Vagina (tissue), 2 donors: ENCODE measurements around the gene ARAP1. TPM values are rescaled to one million over a fixed set of nuclear protein-coding genes. Genes with fewer than 3 reads are reported as not detected.

Source experiments
- DNase-seq, 2 donors: peaks; one replicate each; pipeline ENCODE4 v3.0.0-alpha.2; 2017; ENCODE audit errors: extremely low spot score in 2 of 2
- H3K27ac ChIP-seq: fragments of 200-600 bp; sonication (generic); one replicate; pipeline ENCODE4 v1.5.1; 2019
- H3K27me3 ChIP-seq: fragments of 200-600 bp; sonication (generic); one replicate; pipeline ENCODE4 v1.5.1; 2019
- H3K36me3 ChIP-seq, 2 donors: fragments of 200-600 bp; sonication (generic); one replicate each; pipeline ENCODE4 v1.5.1; 2017 to 2019
- H3K4me1 ChIP-seq: fragments of 200-600 bp; sonication (generic); one replicate; pipeline ENCODE4 v1.5.1; 2019
- H3K4me3 ChIP-seq, 2 donors: fragments of 200-600 bp; sonication (generic); 1 replicate in 1 of 2; 2 replicates in 1 of 2; pipeline ENCODE4 v1.5.1; 2016 to 2019
- H3K9me3 ChIP-seq: fragments of 200-600 bp; sonication (generic); one replicate; pipeline ENCODE4 v1.5.1; 2019
- CTCF ChIP-seq, 3 experiments: fragments of 450-650 bp in 2 of 3; fragments of 200-600 bp in 1 of 3; sonication (generic) in 1 of 3; IDR thresholded peaks; one replicate each; pipeline ENCODE4 v1.5.1; 2017 to 2019; ENCODE audit warnings: antibody characterized with exemption in 3 of 3, mild to moderate bottlenecking in 2 of 3, moderate library complexity in 2 of 3
- POLR2A ChIP-seq, 2 donors: fragments of 450-650 bp; IDR thresholded peaks; one replicate each; pipeline ENCODE4 v1.6.1; 2017; ENCODE audit warnings: antibody characterized with exemption in 2 of 2, mild to moderate bottlenecking in 2 of 2, moderate library complexity in 2 of 2
- POLR2AphosphoS5 ChIP-seq, 2 donors: sonication (generic); formaldehyde crosslinking; IDR thresholded peaks; one replicate each; pipeline ENCODE4 v1.9.0; 2017; ENCODE audit warnings: antibody characterized with exemption in 2 of 2, mild to moderate bottlenecking in 2 of 2, low read depth in 1 of 2; ENCODE audit not compliant: insufficient read depth in 1 of 2
- intact Hi-C: fragments of 100-400 bp; cut with DNase I; formaldehyde crosslinking; loops from one replicate; pipeline ENCODE4 v1.15.1; 2023
- total RNA-seq: library from RNA; depleted of rRNA; stranded (reverse); fragments of >200 nt; gene quantifications from one replicate; pipeline ENCODE4 v1.2.3, GENCODE V29; 2016

Gene ARAP1
- total RNA-seq, 1 donor from 2014 or later, result 59.2 TPM

- no peak for DNase-seq
- TF ChIP-seq CTCF (IDR thresholded peaks at IDR 0.05) (no peak), POLR2A (IDR thresholded peaks at IDR 0.05) (no peak), POLR2AphosphoS5 (IDR thresholded peaks at IDR 0.05; ENCODE audit: insufficient read depth in 1 of 2, low read depth in 1 of 2) (no peak)
- intact Hi-C loops, result no loop called here
Observed at GRCh38 chr11:72690166-72690565, 62.0 kb downstream of the ARAP1 start.

DNA sequence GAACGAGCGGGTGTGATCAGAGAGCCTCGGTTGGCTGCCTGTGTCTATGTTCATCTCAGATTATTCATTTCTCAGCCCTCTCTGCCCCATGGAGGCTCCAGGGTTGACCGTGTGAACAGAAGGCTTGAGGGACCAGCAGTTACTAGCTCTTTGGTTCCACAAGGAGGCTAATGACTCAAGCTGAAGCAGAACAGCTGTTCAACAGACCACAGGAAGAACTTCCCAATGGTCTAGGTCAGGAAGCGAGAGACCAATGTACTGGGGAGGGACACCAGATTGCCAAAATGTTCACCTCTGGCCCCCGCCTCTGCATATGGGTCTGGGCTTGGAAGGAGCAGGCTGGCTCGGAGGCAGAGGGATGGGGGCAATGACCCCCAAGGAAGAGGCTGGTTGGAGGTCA lies 63.3 kb downstream of the ARAP1 start:
- no peaks in the 10 kb centered on the region for H3K27me3 ChIP-seq
- TF ChIP-seq POLR2AphosphoS5 (IDR thresholded peaks at IDR 0.05; ENCODE audit: insufficient read depth in 1 of 2, low read depth in 1 of 2) (no peak), CTCF (IDR thresholded peaks at IDR 0.05) (no peak), POLR2A (IDR thresholded peaks at IDR 0.05) (no peak)
- no peak overlapping the region for H3K4me3 ChIP-seq
- peaks cover 38% of the 10 kb centered on the region for H3K4me1 ChIP-seq
- no peak for DNase-seq
- H3K36me3 ChIP-seq, result peaks cover 0 to 58% of the 10 kb centered on the region in 2 donors
- peak overlapping the region; percentile 28 for H3K27ac ChIP-seq
- no peaks in the 10 kb centered on the region for H3K9me3 ChIP-seq
- intact Hi-C loops, result loop anchor here (10.0 kb wide), 1 partner anchor 214 kb away; no protein-coding TSS in a partner anchor

More at GRCh38 chr11:72690166-72690565, 62.0 kb downstream of the ARAP1 start:
- Histone ChIP-seq H3K27ac (no peak overlapping the region), H3K27me3 (no peaks in the 10 kb centered on the region), H3K4me3 (no peak overlapping the region), H3K4me1 (peaks cover 25% of the 10 kb centered on the region), H3K9me3 (no peaks in the 10 kb centered on the region), H3K36me3 (peaks cover 0 to 68% of the 10 kb centered on the region in 2 donors)

- intact Hi-C loops, result loop anchor here (10.0 kb wide), 1 partner anchor 214 kb away; no protein-coding TSS in a partner anchor
- H3K36me3 ChIP-seq, result peaks cover 0 to 54% of the 10 kb centered on the region in 2 donors
- no peak for DNase-seq
Observed at GRCh38 chr11:72688486-72688885, 63.7 kb downstream of the ARAP1 start.

DNA sequence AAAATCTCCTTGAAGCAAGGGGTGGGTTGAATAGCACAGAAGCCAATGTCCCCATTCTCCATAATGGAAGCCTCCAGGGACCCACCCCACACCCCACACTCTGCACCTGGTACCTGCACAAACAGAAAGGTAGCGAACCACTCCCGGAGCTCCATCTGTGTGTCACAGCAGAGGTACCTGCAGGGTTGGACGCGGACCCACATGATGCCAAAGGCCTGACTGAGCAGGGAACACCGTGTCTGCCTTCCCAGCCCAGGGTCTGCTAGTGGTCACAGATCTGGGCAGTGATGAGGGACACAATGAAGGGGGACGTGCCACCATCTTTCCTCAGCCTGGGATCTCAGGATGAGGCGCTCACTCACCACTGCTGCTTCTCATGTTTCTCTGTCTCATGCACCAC lies 64.9 kb downstream of the ARAP1 start:
- peaks cover 41% of the 10 kb centered on the region for H3K4me1 ChIP-seq
- H3K4me3 ChIP-seq, result no peak overlapping the region
- H3K9me3 ChIP-seq, result no peaks in the 10 kb centered on the region
- no peaks in the 10 kb centered on the region for H3K27me3 ChIP-seq
- intact Hi-C loops, result loop anchor here (10.0 kb wide), 1 partner anchor 213 kb away; no protein-coding TSS in a partner anchor
- peaks cover 0 to 42% of the 10 kb centered on the region in 2 donors for H3K36me3 ChIP-seq
- no peak for DNase-seq
- peak overlapping the region; percentile 73 for H3K27ac ChIP-seq
- TF ChIP-seq CTCF (IDR thresholded peaks at IDR 0.05), result no peak
- no peak for TF ChIP-seq POLR2AphosphoS5 (IDR thresholded peaks at IDR 0.05; ENCODE audit: insufficient read depth in 1 of 2, low read depth in 1 of 2)
- no peak for TF ChIP-seq POLR2A (IDR thresholded peaks at IDR 0.05)

More at GRCh38 chr11:72688486-72688885, 63.7 kb downstream of the ARAP1 start:
- H3K27me3 ChIP-seq, result no peaks in the 10 kb centered on the region
- peaks cover 41% of the 10 kb centered on the region for H3K4me1 ChIP-seq
- H3K27ac ChIP-seq, result peak overlapping the region; percentile 28
- no peaks in the 10 kb centered on the region for H3K9me3 ChIP-seq
- TF ChIP-seq POLR2AphosphoS5 (IDR thresholded peaks at IDR 0.05; ENCODE audit: insufficient read depth in 1 of 2, low read depth in 1 of 2) (no peak), CTCF (IDR thresholded peaks at IDR 0.05) (no peak), POLR2A (IDR thresholded peaks at IDR 0.05) (no peak)
- H3K4me3 ChIP-seq, result no peak overlapping the region

- Histone ChIP-seq H3K27ac (peak overlapping the region; percentile 73), H3K27me3 (no peaks in the 10 kb centered on the region), H3K9me3 (no peaks in the 10 kb centered on the region), H3K4me1 (peaks cover 41% of the 10 kb centered on the region), H3K36me3 (peaks cover 0 to 36% of the 10 kb centered on the region in 2 donors), H3K4me3 (no peak overlapping the region)
- TF ChIP-seq POLR2A (IDR thresholded peaks at IDR 0.05), result no peak
- TF ChIP-seq CTCF (IDR thresholded peaks at IDR 0.05), result no peak
- TF ChIP-seq POLR2AphosphoS5 (IDR thresholded peaks at IDR 0.05; ENCODE audit: insufficient read depth in 1 of 2, low read depth in 1 of 2), result no peak
- no peak for DNase-seq
- intact Hi-C loops, result loop anchor here (10.0 kb wide), 1 partner anchor 212 kb away; no protein-coding TSS in a partner anchor
Observed at GRCh38 chr11:72686639-72687220, 65.5 kb downstream of the ARAP1 start.
